ENCODE data around the gene LRMDA. TPM values are rescaled to one million over a fixed set of nuclear protein-coding genes. Genes with fewer than 3 reads are reported as not detected.

The LRMDA gene
- total and polyA plus RNA-seq, 2 of the 13 experiments (the other 11 are each of a cell fraction or from before 2014, with no cell fraction given): 13.4 to 22.0 TPM

DNA sequence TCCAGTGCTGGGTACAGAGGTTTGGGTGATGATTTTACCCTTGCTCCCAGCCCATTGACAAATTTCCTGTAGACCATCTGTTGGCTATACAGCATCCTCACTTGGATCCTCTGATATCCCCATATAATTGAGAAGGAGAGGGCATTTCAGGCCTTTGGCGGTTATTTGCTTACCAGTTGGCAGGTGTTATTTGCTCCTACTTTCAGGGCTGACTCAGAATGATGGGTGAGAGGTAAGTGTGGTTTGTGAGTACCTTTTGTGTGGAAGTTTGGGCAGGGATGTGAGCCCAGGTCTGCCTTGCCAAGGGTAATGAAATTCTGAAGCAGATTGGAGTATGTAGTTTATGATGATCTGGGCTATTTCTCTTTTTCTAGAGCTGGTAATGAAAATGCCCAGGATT is 93.6 kb downstream of the LRMDA start:
- WGBS (ENCODE audit: low lambda C conversion rate): 100% methylated on average over 1 of the region's 1 CpG
- CTCF ChIA-PET (ENCODE audit: low intra/inter-chr PET ratio, low total read pairs): no interaction called here
- FAIRE-seq: no peak

DNA sequence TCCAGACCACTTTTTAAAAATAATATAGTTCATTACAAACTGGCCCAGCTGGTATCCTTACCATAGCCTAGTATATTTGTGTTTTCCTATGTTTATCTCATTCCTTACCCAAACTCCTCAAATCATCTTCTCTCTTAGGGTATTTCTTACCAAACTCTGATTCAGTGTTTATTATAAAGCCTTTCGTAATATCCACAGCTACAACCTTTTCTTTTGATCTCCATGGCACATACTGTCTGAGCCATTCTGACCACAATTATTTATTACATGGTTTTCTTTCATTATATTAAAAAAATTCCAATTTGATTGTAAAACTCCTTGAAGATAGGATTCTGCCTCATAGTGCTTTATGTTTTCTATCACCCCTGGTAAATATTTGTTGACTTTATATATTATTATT is 94.2 kb downstream of the LRMDA start:
- Histone ChIP-seq H3K4me2 (ENCODE audit: low read depth, low read length) (no peak overlapping the region), H2AFZ (ENCODE audit: low read length) (no peak overlapping the region), H3K4me1 (ENCODE audit: insufficient read depth, low read length) (peaks cover 18% of the 10 kb centered on the region), H3K27ac (ENCODE audit: extremely low read length, insufficient read depth, low read length) (no peak overlapping the region), H3K27me3 (ENCODE audit: control insufficient read depth in 1 of 2, insufficient read depth in 2 of 2, low read length in 2 of 2) (no peaks in the 10 kb centered on the region), H3K9ac (ENCODE audit: insufficient read depth, low read depth, low read length) (no peak overlapping the region), H4K20me1 (ENCODE audit: insufficient read depth, low read length) (no peaks in the 10 kb centered on the region), H3K9me3 (ENCODE audit: low read length) (no peaks in the 10 kb centered on the region), H3K36me3 (replicated peaks in 1 of 2; ENCODE audit: control insufficient read depth in 1 of 2, insufficient read depth in 2 of 2, low read length in 2 of 2) (no peaks in the 10 kb centered on the region), H3K79me2 (ENCODE audit: insufficient read depth, low read length) (no peaks in the 10 kb centered on the region), H3K4me3 (replicated peaks in 1 of 3; ENCODE audit: insufficient read depth in 1 of 3, low read depth in 2 of 3, low read length in 3 of 3) (no peak overlapping the region)
- no TSS peak for BruUV-seq (replicated peaks)
- CTCF ChIA-PET (ENCODE audit: low intra/inter-chr PET ratio, low total read pairs): no interaction called here
- DNase-seq (ENCODE audit: low spot score) (no peak), FAIRE-seq (no peak), ATAC-seq (no peak)
- TF ChIP-seq TBX2 (CRISPR knock-in tag; IDR thresholded peaks at IDR 0.05; ENCODE audit: borderline replicate concordance) (no peak), SMARCC2 (IDR thresholded peaks at IDR 0.05) (no peak), TCF12 (IDR thresholded peaks at IDR 0.05) (no peak), TCF12 (CRISPR knock-in tag; IDR thresholded peaks at IDR 0.05) (no peak), HOXD1 (CRISPR knock-in tag; IDR thresholded peaks at IDR 0.05) (no peak), DR1 (CRISPR knock-in tag; IDR thresholded peaks at IDR 0.05) (no peak)
- in situ Hi-C loops (cut with HindIII; ENCODE audit: extremely low pct_ligation_motif_present, low pct_unique_long_range_greater_than_20kb): no loop called here
- WGBS (ENCODE audit: low lambda C conversion rate): 100% methylated on average over 1 of the region's 1 CpG
- intact Hi-C loops (cut with micrococcal nuclease; ENCODE audit: unreplicated experiment): loop anchor here (10.0 kb wide), 1 partner anchor 91 kb away; the partner anchor contains the start of gene LRMDA
- POLR2A ChIA-PET: interaction anchor here (0.7 to 0.8 kb wide), 2 partner anchors 125 to 294 kb away, joined by 3 to 5 read pairs; no protein-coding TSS in a partner anchor

More for the DNA sequence above, 93.6 kb downstream of the LRMDA start:
- no peak for DNase-seq (ENCODE audit: low spot score)
- TF ChIP-seq KAT2B (IDR thresholded peaks at IDR 0.05; ENCODE audit: borderline replicate concordance, low read depth, low read length) (no peak), ZNF556 (CRISPR knock-in tag; IDR thresholded peaks at IDR 0.05; ENCODE audit: borderline replicate concordance) (no peak), ZNF563 (CRISPR knock-in tag; IDR thresholded peaks at IDR 0.05) (no peak), ZNF160 (CRISPR knock-in tag; IDR thresholded peaks at IDR 0.05) (no peak), ZNF143 (CRISPR knock-in tag; IDR thresholded peaks at IDR 0.05) (no peak)
- TF ChIP-seq, protein P1, sequence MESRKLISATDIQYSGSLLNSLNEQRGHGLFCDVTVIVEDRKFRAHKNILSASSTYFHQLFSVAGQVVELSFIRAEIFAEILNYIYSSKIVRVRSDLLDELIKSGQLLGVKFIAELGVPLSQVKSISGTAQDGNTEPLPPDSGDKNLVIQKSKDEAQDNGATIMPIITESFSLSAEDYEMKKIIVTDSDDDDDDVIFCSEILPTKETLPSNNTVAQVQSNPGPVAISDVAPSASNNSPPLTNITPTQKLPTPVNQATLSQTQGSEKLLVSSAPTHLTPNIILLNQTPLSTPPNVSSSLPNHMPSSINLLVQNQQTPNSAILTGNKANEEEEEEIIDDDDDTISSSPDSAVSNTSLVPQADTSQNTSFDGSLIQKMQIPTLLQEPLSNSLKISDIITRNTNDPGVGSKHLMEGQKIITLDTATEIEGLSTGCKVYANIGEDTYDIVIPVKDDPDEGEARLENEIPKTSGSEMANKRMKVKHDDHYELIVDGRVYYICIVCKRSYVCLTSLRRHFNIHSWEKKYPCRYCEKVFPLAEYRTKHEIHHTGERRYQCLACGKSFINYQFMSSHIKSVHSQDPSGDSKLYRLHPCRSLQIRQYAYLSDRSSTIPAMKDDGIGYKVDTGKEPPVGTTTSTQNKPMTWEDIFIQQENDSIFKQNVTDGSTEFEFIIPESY (CRISPR knock-in tag; IDR thresholded peaks at IDR 0.05): 0 out of 2 replicates have a peak, but pooled peaks have one; percentile 38
- Histone ChIP-seq H2AFZ (ENCODE audit: low read length) (no peak overlapping the region), H3K4me3 (replicated peaks in 1 of 3; ENCODE audit: insufficient read depth in 1 of 3, low read depth in 2 of 3, low read length in 3 of 3) (no peak overlapping the region), H3K79me2 (ENCODE audit: insufficient read depth, low read length) (no peaks in the 10 kb centered on the region), H3K4me2 (ENCODE audit: low read depth, low read length) (no peak overlapping the region), H3K27me3 (ENCODE audit: control insufficient read depth in 1 of 2, insufficient read depth in 2 of 2, low read length in 2 of 2) (no peaks in the 10 kb centered on the region), H3K4me1 (ENCODE audit: insufficient read depth, low read length) (peaks cover 24% of the 10 kb centered on the region), H3K36me3 (replicated peaks in 1 of 2; ENCODE audit: control insufficient read depth in 1 of 2, insufficient read depth in 2 of 2, low read length in 2 of 2) (no peaks in the 10 kb centered on the region), H3K27ac (ENCODE audit: extremely low read length, insufficient read depth, low read length) (no peak overlapping the region), H3K9me3 (ENCODE audit: low read length) (no peaks in the 10 kb centered on the region), H3K9ac (ENCODE audit: insufficient read depth, low read depth, low read length) (no peak overlapping the region), H4K20me1 (ENCODE audit: insufficient read depth, low read length) (no peaks in the 10 kb centered on the region)
- in situ Hi-C loops (cut with HindIII; ENCODE audit: extremely low pct_ligation_motif_present, low pct_unique_long_range_greater_than_20kb) (no loop called here), intact Hi-C loops (cut with micrococcal nuclease; ENCODE audit: unreplicated experiment) (loop anchor here (10.0 kb wide), 1 partner anchor 90 kb away; the partner anchor contains the start of gene LRMDA)
- no peak for ATAC-seq
- no TSS peak for BruUV-seq (replicated peaks)
- POLR2A ChIA-PET: interaction anchor here (0.7 to 0.8 kb wide), 2 partner anchors 124 to 293 kb away, joined by 3 to 5 read pairs; no protein-coding TSS in a partner anchor

All from HepG2 (cell line).